Measurements from ENCODE around the gene COL9A2. TPM values are rescaled to one million over a fixed set of nuclear protein-coding genes. Genes with fewer than 3 reads are reported as not detected.
"Not testable (repeated sequence)": the region's sequence is repeated elsewhere in the genome, so short reads cannot be mapped to it uniquely, and the experiment has no call there.

Gene COL9A2
- total RNA-seq, 1 donor from 2014 or later = 48.1 TPM

- Mint-ChIP-seq H3K9me3 (ENCODE audit: low read depth) (no peaks in the 10 kb centered on the region), H3K4me1 (ENCODE audit: low read depth) (no peaks in the 10 kb centered on the region), H3K4me3 (ENCODE audit: low read depth) (no peak overlapping the region), H3K36me3 (ENCODE audit: insufficient read depth) (no peaks in the 10 kb centered on the region), H3K27ac (no peak overlapping the region), H3K27me3 (no peaks in the 10 kb centered on the region)
- no peak for TF ChIP-seq CTCF (IDR thresholded peaks at IDR 0.05; ENCODE audit: unreplicated experiment)
- no peak for DNase-seq (ENCODE audit: low spot score, unreplicated experiment)
These were observed 34.0 kb upstream of the COL9A2 start for GRCh38 chr1:40351124-40351523.

GRCh38 chr1:40350391-40350790, 33.3 kb upstream of the COL9A2 start:
- no peak for DNase-seq (ENCODE audit: low spot score, unreplicated experiment)
- Mint-ChIP-seq H3K36me3 (ENCODE audit: insufficient read depth) (no peaks in the 10 kb centered on the region), H3K9me3 (ENCODE audit: low read depth) (no peaks in the 10 kb centered on the region), H3K27me3 (no peaks in the 10 kb centered on the region), H3K27ac (no peak overlapping the region), H3K4me3 (ENCODE audit: low read depth) (no peak overlapping the region), H3K4me1 (ENCODE audit: low read depth) (no peaks in the 10 kb centered on the region)
- no peak for TF ChIP-seq CTCF (IDR thresholded peaks at IDR 0.05; ENCODE audit: unreplicated experiment)

GRCh38 chr1:40344597-40344996, 27.5 kb upstream of the COL9A2 start:
- Mint-ChIP-seq H3K27ac (no peak overlapping the region), H3K4me3 (ENCODE audit: low read depth) (no peak overlapping the region), H3K9me3 (ENCODE audit: low read depth) (no peaks in the 10 kb centered on the region), H3K27me3 (no peaks in the 10 kb centered on the region), H3K36me3 (ENCODE audit: insufficient read depth) (no peaks in the 10 kb centered on the region), H3K4me1 (ENCODE audit: low read depth) (peaks cover 3% of the 10 kb centered on the region)
- DNase-seq (ENCODE audit: low spot score, unreplicated experiment) = no peak
- TF ChIP-seq CTCF (IDR thresholded peaks at IDR 0.05; ENCODE audit: unreplicated experiment) = no peak

GRCh38 chr1:40342381-40342717, 25.3 kb upstream of the COL9A2 start:
- H3K4me3 Mint-ChIP-seq (ENCODE audit: low read depth); H3K4me1 Mint-ChIP-seq (ENCODE audit: low read depth); H3K27me3 Mint-ChIP-seq; H3K27ac Mint-ChIP-seq; H3K36me3 Mint-ChIP-seq (ENCODE audit: insufficient read depth); H3K9me3 Mint-ChIP-seq (ENCODE audit: low read depth); DNase-seq (ENCODE audit: low spot score, unreplicated experiment): not testable (repeated sequence)

GRCh38 chr1:40341491-40342380, 24.6 kb upstream of the COL9A2 start:
- Mint-ChIP-seq H3K9me3 (ENCODE audit: low read depth) (no peaks in the 10 kb centered on the region), H3K27me3 (no peaks in the 10 kb centered on the region), H3K4me1 (ENCODE audit: low read depth) (peaks cover 4% of the 10 kb centered on the region), H3K27ac (no peak overlapping the region), H3K4me3 (ENCODE audit: low read depth) (no peak overlapping the region), H3K36me3 (ENCODE audit: insufficient read depth) (no peaks in the 10 kb centered on the region)
- no peak for TF ChIP-seq CTCF (IDR thresholded peaks at IDR 0.05; ENCODE audit: unreplicated experiment)
- DNase-seq (ENCODE audit: low spot score, unreplicated experiment) = no peak

All from progenitor cell of endocrine pancreas (in vitro differentiated cells).